GM20000 (cell line): Measurements from ENCODE around the gene GALNT2.

Experiments
- DNase-seq: peaks from one replicate; pipeline ENCODE4 v3.0.0; 2012; ENCODE audit warnings: low spot score
- TF ChIP-seq, protein P1 (sequence below): IDR thresholded peaks from 2 replicates; pipeline ENCODE4 v1.5.1; 2012; ENCODE audit warnings: mild to moderate bottlenecking, control low read depth; ENCODE audit errors: extremely low read depth, missing control alignments

GALNT2 gene

DNA sequence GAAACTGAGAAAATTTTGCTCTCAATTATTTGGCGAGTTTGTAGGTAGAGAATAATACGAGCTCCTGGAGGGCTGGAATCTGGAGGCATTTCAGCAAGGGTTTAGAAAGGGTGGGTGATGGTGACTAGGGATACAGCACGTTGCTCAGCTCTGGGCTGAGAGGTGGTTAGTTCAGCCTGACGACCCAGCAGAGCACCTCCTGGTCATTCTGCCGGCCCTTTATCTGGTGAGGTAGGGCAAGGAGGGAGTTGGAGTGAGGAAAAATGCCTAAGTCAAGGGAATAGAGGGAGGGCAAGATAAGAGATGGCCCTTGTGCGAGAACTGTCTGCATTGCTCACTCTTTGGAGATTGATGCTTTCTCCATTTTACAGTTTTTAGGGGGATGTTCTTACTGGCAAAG, 19.1 kb downstream of the GALNT2 start:
- TF ChIP-seq, protein P1, sequence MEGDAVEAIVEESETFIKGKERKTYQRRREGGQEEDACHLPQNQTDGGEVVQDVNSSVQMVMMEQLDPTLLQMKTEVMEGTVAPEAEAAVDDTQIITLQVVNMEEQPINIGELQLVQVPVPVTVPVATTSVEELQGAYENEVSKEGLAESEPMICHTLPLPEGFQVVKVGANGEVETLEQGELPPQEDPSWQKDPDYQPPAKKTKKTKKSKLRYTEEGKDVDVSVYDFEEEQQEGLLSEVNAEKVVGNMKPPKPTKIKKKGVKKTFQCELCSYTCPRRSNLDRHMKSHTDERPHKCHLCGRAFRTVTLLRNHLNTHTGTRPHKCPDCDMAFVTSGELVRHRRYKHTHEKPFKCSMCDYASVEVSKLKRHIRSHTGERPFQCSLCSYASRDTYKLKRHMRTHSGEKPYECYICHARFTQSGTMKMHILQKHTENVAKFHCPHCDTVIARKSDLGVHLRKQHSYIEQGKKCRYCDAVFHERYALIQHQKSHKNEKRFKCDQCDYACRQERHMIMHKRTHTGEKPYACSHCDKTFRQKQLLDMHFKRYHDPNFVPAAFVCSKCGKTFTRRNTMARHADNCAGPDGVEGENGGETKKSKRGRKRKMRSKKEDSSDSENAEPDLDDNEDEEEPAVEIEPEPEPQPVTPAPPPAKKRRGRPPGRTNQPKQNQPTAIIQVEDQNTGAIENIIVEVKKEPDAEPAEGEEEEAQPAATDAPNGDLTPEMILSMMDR = no peak
- no peak for DNase-seq

DNA sequence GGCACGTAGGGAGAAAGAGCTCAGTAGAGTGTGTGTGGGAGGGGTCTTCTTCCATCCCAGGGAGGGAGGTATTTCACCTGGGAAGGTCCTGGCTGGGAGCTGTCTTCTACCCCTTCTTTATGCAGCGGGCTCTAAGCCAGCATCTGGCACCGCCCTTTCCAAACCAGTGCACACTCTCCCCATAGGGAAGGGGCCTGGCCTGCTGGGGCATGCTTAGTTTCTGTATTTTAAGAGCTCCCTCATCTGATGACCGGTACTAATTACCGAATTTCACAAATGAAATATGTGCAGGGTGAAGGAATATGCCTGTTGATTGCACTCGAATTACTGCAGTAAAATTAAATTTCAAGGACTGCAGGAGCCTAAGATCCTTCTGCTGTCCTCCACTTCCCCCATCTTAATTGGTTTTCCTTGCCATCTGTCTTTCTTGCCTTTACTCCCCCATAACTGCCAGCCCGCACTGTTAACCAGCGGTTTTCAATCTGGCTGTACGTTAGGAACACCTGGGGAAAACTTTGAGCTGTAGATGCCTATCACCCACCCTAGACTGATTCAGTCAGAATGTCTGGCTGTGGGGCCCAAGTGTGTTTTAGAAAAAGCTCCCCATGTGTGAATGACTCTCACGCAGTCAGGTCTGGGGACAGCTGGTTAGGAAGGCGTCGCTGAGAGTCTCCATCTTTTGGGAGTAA, 20.1 kb downstream of the GALNT2 start:
- TF ChIP-seq, protein P1 = no peak
- DNase-seq = no peak

DNA sequence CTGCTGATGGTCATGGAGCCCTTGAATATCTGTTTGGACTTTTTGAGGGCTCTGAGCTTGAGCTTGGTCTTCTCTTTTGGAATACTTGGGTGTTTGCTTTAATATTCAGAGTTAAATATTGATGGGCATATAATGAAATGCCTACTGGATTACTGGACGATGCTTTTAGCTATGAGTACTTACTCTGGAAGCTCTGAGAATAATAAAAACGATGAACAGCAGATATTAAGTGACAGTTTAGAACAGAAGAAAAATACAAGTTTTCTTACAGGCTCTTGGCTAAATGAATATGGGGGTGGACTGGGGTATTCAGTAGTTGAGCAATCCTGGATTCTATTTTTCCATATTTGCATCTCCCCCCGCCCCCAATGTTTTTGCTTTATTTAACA, 20.7 kb downstream of the GALNT2 start:
- TF ChIP-seq, protein P1 = no peak
- DNase-seq = no peak

DNA sequence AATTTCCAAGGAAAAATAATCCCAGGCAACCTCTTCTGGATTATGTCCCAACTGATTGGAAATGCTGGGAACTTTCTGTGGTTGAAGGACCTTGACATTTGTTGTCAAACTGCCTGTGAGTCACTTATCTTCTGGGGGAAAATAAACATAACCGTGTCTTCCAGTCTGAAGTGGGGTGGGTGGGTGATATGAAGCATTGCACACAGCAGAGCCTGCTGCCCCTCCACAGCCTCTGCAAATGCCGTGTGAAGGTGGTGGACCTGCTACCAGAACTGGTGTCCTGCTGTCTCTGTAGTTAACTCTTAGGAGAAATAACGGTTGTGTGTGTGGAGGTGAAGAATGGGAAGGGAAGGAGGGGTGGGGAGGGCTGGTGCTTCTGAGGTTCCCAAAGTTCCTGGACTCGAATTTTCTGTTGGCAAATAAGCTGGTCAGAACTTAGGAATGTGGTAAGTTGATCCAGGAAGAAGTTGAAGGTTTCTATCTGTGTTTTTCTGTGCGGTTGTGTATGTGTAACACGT, 23.2 kb downstream of the GALNT2 start:
- TF ChIP-seq, protein P1 = no peak
- no peak for DNase-seq

DNA sequence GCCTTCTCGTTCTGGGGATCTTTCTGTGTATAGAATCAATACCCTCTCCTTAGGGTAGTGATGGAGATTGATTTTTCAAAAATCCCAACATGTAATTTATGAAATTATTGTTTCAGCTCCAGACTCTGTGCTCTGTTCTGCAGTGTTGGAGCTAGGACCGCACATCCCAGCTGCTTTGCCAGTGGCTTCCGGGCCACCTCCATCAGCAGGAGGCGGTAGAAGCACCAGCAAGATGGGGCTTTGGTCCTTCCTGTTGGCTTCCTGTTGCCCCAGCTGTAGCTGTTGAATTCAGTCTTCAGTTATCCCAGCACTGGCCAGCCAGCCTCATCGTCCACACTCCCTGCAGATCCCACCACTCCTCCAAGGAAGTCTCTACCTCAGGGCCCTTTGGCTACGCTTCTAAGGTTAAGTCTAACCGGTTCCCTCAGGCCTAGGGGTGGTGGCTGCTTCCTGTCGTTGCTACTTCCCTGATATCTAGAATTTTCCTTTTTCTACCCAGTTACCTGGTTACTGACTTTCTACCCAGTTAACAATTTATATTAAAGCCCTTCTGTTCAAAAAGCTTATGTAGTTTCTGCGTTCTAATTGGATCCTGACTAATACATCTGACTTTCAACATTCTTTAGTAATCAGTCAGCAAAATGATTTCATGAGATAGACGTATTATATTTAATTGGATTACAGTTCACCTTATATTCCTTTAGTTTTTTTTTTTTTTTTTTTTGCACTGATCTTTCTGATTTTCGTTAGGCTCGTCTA, 24.6 kb downstream of the GALNT2 start:
- DNase-seq = no peak
- TF ChIP-seq, protein P1 = no peak

DNA sequence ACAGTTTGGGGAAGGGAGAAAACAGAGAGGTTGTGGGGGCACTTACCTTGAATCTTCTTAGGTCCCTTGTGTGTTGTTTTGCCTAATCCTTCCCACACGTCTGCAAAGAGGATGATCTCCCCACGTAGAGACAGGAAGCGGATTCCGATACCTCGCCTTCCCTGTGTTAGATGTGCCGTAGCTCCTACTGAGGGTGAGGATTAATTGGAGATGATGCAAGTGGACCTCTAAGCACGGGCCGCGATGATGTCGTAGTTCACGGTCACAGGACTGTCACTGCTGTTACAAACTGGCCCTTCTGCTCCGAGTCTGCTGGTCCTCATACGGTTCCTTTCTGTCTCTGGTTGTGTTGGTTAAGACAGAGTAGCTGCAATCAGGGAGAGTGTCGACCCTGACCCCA, 27.7 kb downstream of the GALNT2 start:
- TF ChIP-seq, protein P1 = no peak
- DNase-seq = no peak

DNA sequence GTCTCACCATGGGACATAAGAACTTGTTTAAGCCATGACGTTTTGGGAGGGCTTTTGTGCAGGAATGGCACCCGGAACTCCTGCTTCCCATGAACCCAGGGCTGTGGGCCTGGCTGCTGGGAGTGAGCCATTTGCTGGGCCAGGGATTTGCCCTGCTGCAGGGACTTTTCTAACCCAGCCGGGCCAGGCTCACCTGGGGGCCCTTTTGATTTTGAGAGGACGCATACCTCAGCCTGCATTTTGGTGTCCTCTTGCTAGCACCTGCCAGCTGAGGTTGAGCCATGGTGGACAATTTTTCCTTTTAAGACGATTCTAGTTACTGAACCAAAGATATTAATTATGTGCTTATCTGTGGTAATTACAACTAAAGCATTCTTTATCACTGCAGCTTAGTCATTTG, 28.9 kb downstream of the GALNT2 start:
- no peak for DNase-seq
- TF ChIP-seq, protein P1 = no peak
